Myocyte (in vitro differentiated cells): ENCODE results near the gene KDM4C. TPM values are rescaled to one million over a fixed set of nuclear protein-coding genes. Genes with fewer than 3 reads are reported as not detected.

Experiments
- DNase-seq: peaks from one replicate; pipeline ENCODE4 v3.0.0-alpha.2; 2012; ENCODE audit warnings: low read depth
- total RNA-seq: library from RNA; depleted of rRNA; stranded (reverse); fragments of >200 nt; gene quantifications from 2 replicates; pipeline ENCODE4 v1.2.3, GENCODE V29; 2014

KDM4C gene
- total RNA-seq, 1 donor from 2014 or later, result 17.1 TPM

DNA sequence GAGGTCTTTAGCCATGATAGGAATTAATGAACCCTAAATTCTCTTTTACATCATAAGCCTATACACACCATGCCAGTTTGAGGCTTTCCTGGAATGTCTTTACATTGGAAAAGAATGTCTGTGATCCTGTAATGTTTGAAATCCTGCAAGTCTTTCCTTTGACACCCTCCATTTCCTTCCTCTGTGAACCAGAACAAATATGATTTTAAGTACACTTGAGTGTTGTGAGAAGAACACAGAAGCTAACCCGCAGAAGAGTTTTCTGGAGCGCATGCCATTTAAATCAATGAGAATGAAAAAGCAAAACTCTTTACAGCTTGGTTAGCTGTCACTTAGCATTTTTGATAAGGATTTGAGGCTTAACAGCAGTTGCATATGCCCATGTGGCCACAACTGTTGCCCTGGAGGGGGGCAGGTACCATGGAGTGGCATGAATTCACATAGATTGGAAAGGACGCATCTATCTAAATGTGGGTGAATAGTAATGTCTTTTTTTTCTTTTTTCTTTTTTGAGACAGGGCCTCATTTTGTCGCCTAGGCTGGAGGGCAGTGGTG, 372.6 kb downstream of the KDM4C start:
- DNase-seq, result no peak

DNA sequence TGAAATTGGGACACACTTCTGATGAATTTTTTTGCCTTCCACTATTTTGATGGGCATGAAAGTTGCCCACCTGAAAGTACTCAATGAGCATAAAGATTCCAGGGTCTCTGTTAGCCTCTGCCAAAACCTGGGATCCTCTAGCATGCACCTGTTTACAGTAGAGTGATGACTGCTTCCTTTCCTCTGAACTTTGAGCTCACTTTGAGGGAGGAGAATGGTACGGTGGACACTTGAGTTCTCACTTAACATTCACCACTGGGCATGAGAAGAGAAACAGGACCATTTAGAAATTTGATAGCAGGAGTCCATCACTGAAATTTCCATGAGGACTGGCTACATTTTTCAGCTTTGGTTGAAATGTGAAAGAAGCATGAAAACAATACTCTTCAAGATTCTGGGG, 374.8 kb downstream of the KDM4C start:
- DNase-seq, result no peak

DNA sequence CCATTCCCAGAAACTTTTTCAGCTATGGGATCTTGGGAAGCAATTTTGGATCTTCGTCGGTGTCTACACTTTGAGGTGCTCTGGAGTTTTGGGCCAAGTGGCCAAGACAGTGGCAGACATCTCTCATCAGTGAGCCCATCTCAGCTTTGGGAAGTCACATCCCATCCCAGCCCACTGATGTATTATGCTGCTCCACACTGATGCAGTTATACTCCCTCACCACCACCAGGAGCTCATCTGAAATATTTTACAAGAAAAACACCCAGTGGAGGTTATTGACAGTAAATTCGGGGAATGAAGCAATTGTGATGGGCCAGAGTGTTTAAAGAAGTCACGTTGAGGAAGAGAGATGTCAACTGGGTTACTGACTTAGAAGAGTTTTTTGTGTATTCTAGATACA, 378.0 kb downstream of the KDM4C start:
- DNase-seq, result no peak

DNA sequence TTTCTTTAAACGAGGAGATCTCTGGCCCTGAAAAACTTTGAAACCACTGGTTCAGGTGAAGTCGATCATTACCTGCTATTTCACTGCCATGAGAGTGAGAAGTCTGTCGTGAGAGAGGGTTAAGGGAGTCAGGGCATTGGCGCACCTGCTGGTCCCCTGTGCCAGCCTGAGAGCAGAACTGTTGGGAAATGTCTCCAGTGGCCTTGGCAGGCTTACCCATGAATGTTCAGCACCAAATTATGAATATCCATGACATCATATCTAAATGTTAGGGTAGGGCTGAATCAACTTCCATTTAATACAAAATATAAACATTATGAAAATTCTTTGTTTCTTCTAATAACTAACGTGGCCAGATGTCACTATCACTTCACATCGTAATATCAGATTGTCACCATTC, 379.3 kb downstream of the KDM4C start:
- peak; percentile 31 for DNase-seq

DNA sequence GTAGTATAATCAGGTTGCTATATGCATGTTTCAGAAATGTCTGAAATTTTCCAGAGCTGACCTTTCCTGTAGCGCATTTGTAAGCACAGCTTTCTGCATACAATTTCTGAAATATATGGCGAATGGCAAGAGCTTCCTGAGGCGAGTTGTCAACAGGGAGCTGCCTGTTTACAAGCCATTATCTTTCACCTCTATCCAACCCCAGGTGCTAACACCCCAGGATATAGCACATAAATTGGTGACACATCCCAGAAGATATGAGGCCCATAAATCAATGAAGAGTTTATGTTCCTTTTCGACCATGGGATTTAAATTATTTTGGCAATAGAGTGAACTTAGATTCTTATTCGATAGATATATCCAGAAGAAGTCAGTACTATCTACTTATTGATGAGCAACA, 379.8 kb downstream of the KDM4C start:
- DNase-seq, result no peak

DNA sequence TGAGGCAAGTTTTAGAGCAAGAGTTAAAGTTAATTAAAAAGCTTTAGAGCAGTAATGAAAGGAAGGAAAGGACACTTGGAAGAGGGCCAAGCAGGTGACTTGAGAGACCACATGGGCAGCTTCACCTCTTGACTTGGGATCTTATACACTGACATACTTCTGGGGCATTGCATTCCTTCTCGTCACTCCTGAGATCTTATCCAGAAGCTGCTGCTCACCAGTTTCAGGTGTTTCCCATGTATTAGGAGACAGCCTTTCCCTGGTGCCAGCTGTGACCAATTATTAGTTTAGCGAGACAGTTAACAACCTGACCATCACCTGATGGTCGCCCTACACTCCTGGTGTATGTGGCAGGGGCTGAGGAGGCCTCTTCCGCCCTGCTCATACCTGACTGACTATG, 382.1 kb downstream of the KDM4C start:
- no peak for DNase-seq

DNA sequence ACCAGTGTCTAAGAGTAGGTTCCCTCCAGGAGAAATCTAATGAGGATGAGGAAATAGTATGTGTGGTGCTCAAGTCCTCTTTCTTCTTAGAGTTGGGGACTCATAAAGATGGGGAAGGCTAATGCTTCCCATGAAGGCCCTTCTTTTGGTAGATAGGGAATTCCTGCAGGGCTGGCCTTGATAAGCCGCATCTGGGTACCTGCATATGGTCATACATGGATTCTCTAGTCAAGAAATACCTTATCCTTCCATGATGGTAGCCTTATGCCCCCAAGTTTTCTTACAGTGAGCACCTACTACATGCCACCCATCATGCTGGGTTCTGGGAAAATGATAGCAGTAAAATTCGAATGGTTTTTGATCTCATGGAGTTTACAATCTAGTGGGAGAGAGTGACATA, 382.6 kb downstream of the KDM4C start:
- DNase-seq, result no peak

DNA sequence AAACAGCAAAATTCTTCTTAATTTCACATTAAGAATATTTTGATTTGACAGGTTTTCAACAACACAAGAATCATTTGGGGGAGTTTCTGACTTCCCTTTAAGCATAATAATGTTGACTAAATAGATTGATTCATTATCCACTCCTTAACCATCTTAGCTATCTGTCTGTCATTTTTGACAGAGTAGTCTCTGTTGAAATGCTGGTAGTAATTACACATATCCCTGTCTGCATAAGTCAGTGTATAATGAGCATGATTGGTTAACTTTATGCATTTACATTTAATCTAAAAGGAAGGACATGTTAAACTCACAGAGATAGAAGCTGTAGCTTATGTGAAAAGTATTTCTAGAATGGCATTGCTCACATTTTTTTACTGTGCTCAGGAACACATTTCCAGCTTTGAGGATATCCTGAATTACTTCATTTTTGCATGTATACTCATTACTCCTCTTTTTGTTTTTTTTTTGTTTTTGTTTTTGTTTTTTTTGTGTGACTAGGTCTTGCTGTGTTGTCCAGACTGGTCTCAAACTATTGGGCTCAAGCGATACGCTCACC, 385.9 kb downstream of the KDM4C start:
- no peak for DNase-seq

DNA sequence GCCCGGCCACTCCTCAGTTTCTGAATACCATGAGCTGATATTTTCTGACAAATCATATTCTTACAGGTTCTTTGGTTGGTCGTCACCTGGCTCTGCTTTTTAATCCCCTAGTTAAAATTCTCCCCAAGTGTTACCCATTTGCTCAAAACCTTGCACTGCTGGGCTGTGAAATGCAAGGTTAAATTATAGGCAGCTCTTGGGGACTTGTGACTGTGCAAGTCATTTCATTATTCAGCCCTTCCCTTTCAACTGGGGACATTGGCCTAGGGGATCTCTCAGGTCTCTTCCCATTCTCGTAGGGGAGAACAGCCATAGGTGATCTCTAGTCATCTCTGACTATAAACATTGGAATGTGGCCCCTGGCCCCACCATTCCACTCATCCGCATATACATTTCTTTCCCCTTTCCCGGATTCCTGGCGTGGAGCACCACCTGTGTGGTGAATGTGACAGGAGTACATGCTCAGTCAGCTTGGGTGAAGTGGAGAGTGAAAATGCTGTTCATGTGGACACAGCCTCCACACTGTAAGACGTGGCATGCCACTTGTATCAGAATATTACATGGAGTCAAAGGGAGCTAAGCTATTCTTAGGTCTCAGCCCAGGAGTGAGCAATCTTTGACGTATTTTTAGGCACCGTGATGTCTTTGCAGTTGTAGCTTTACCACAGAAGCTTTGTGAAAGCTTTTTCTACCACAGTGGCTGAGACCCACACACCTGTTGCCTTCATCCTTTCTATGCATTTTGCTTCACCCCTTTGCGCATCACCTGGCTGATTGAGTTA, 386.7 kb downstream of the KDM4C start:
- DNase-seq, result peak; percentile 81

DNA sequence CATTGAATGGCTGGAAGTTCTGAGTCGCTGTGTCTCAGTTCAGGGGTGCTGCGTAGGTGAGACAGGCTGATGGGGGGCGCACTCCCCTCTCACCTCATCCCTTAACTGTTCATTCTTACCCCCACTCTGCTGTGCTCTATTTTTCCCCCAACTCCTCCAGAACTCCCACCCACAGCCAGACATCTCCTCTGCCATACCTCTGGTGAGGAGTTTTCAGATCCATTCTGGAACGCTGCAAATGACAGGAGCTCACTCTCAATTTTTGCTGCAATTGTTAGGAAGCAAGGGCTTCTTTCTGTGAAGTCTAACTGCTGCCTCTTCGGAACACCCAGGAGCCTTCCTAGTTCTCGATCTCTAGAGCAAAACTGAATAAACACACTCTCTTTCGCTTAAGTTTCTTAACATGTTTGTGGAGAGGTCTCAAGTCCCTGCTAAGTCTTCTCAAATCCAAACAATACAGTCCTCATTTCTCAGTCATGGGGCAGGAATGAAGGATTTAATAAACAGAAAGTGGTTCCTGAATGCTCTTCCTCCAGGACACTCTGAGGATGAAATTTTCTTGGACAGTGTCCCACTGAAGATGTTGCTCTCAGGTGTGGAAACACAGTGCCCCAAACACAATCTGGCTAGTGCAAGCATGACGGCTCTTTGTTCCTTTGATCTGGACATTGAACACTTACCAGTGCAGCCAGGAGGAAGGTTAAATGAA, 387.7 kb downstream of the KDM4C start:
- no peak for DNase-seq

DNA sequence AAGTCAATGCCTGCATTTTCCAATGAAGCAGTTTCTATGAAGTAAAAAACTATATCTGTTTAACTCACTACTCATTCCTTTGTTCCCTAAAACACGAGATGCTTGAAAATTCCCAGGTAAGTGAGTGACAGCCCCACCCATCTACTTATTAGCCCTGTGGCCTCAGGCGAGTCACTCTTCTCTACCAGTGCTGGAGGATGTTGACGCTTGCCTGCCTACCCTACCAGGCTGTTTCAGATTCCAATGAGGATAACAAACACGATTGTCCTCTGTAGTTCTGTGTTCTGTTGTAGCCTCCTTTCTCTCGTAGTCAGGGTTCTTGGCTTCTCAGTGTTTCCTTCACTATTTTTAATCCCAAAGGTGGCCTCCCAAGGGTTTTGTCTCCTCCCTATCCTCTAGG, 388.8 kb downstream of the KDM4C start:
- DNase-seq, result no peak

DNA sequence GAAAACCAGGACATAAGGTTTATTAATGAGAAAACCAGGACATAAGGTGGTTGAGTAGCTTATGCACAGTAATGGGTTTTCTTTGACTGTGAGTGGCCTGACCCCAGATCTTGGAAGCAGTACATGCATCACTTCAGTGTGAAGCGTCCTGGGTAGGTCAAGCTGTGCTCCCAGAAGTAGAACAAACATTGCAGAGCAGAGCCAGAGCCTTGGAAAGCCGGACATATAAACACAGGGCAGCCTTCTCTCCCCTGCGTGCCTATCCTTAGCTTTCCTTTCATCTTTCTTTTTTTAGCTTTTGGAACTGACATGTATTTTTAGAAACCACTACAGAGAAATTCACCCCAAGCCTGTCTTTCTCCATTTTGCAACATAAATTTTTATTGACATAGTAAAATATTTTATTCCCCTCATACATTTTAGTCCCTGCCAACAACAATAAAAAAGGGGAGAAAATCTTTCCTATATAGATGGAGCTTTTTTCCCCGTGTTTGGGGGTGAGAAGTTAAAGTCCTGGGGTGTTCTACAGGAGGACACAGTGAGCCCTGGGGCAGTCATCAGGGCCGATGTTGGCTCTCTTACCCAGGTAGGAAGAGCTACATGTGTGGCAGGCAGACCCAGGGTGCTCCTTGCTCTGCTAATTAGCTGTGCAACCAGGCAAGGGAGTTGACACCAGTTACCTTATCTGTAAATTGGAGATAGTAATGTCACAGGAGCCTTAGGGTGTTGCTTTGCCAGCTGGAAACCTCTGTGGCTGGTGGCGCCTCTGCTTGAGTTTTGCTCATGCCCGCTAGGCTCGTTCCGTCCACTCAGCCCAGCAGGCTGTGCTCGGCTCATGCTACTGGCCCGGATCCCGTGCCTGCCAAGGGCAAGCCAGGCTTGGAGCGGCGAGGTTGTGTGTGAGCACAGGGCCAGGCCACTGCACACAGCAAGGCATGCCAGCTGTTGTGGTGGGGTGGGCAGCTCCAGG, 389.6 kb downstream of the KDM4C start:
- peak; percentile 72 for DNase-seq

DNA sequence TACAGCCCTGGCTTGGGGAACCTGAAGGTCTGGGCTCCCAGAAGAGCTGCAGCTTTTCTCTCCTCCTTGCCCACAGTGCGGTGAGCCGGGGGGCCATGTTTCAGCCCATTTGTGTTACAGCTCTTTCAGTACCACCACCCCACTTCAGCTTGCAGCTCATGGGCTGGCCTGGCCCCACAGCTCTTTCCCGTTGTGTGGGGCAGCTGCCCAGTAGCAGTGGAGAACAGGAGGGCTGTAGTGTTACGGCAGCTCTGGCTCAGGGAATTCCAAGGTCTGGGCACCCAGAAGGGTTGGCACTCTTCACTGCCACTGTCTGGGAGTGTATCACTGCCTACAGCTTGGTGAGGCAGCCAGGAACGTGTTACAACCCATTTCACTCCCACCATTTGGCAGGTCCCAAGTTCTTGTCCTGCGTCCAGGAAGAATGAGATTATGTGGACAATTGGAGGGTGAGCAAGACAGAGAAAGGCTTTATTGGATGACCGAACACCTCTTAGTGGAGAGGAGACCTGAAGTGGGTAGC, 390.5 kb downstream of the KDM4C start:
- DNase-seq, result no peak

DNA sequence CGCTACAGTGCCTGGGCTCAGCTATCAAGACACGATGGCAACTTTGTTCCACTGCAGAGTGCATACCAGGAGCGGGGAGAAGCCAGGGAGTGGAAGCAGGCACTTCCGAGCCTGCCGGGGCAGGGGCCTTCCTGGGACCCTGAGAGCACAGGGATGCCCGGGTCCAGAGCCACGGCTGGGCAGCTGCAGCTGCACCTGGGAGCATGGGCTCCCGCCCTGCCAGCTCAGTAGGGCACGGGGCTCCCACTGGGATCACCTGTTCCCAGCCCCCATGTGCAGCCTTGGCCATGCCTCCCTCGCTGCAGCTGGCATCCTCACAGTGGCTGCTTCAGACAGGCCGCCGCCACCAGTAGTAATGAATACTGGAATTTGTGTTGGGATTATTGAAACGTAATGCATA, 391.5 kb downstream of the KDM4C start:
- peak; percentile 14 for DNase-seq

DNA sequence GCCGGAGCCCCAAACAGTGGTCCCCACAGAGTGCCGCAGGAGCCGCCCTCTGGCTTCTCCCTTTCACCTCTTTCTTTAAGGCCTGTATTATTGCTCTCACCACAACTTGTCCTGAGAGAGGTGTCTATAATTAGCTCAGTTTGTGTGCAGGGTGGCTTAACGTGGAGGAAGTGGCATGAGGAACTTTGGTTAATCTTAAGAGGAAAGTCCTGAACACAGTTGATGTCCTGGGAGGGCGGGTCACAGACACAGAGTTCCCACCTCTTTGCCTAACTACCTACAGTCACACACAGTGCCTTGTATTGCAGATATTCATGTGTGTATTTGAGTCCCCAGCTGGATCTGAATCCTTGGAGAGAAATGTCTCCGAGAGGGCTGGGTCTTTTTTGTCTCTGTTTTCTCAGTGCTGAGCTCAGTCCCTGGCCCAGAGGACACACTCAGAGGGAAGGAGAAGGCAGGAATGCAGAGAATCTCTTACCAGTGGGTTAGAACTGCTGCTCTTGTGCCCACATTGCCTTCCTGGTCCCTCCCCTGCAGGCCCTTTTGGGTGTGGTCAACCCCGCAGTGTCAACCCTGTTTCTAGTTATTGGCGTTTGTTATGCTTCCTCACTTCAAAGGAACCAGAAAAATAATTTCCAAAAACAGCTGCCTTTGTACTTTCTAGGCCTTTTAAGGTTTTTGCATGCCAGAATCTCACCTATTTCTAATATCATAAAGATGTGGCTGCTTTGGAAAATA, 392.5 kb downstream of the KDM4C start:
- DNase-seq, result peak; percentile 51

DNA sequence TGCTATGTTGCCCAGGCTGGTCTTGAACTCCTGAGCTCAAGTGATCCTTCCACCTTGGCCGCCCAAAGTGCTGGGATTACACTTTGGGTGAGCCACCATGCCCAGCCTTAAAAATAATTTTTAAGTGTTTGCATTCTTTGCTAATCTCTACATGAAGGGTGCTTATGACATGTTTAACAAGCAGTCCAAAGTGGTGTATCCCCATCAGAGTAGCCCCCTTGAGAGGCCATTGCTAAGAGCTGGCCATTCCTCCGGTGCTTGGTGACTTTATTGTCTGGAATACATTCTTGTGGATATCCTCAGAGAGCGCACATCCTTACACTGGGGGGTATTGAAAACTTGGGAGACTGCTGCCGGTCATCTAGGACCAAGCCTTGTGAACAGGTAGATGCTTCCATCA, 395.4 kb downstream of the KDM4C start:
- DNase-seq, result no peak

DNA sequence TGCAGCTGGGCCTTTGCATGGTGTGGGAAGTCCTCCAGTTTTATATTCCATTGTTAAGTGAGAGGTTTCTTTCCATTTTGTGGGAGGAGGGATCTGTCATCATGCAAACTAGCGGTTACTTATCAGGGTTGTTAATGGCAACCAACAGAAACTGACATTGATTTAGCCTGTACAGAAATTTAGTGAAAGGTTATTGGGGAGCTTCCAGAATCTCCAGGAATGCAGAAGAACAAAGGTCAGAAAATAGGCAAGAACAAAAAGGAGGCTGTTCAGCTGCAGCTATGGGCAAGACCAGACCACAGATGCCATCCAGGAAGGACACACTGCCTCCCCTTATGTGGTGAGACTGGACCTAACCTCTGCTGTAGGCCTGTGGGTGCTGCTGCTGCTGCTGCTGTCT, 395.8 kb downstream of the KDM4C start:
- DNase-seq, result no peak

DNA sequence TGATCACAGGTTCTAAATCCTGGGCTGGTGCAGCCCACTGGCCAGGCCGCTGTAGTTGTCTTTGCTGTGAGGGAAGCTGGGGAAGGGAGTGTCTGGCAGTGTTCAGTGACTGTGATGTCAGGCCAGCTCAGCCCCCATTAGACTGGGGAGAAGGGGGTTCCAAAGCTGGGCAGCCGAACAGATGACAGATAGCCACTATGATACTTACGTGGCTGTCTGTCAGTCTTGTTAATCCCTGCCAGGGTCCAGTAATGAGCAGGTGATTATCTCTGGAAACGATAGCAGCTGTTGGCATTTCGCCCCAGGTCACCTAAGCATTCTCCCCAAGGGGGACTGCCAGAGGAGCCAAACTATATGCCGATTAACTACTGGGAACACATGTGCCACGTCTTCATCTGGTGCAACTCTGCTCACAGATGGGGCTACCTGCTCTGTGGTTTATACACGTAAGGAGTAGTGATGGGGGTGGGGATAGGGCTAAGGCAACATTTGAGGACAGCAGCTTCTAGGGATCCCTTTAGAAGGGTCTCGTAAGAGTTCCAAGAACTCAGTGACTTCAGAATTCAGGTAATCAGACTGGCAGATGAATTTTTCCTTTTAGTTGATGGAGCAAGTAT, 396.3 kb downstream of the KDM4C start:
- DNase-seq, result no peak

DNA sequence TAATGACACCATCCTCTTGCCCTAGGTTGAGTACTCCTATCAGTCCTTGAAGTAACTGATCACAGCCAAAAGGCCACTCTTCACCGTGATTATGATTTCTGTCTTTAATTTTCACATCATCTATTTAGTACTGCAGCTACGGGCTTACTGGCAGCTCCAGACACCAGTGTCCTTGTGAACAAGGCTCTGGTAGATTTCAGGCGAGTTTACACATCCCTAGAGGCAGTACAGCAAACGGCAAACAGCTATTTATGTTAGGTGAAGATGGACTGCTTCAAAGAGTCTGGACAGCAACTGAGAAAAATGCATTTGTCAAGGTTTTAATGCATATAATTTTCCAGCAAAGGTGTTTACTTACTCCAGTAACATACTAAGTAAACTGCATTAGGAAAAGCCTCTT, 396.9 kb downstream of the KDM4C start:
- no peak for DNase-seq

DNA sequence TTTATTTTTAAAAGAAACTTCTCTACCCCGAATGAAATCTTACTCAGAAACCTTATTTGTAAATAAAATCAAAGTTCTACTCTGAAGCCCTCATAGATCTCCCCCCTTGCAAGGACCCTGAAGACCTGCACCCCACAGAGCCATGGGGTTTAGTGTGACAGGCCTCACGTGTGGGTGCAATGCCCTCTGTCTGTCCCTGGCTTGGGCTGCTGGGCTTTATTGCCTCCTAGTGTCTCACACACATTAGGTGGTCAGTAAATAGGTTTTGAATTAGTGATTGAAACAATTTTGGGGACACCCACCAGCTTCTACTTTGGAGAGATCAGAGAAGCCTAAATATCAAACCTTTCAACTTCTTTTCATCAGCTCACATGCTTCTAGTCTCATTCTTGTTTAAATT, 403.7 kb downstream of the KDM4C start:
- DNase-seq, result no peak
